ENCODE results near the gene STK32B. TPM values are rescaled to one million over a fixed set of nuclear protein-coding genes. Genes with fewer than 3 reads are reported as not detected.

STK32B gene
- total and polyA plus RNA-seq, 2 of the 4 experiments (the other 2 are of a cell fraction), result 5.5 to 6.3 TPM

DNA sequence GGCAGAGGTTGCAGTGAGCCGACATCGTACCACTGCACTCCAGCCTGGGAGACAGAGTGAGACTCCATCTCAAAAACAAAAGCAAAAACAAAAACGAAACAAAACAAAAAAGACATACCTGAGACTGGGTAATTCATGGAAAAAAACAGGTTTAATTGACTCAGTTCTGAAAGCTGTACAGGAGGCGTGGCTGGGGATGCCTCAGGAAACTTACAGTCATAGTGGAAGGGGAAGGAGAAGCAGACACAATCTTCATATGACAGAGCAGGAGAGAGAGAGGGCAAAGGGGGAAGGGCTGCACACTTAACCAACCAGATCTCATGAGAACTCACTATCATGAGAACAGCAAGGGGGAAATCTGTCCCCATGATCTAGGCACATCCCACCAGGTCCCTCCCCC, 229.5 kb downstream of the STK32B start:
- Histone ChIP-seq H3K9ac (ENCODE audit: low read depth, low read length) (no peak overlapping the region), H3K23ac (ENCODE audit: low read depth, low read length) (no peak overlapping the region), H3K4me3 (ENCODE audit: insufficient read depth, low read depth, low read length) (no peak overlapping the region), H3K4me1 (ENCODE audit: control insufficient read depth, insufficient read depth, low read length) (no peaks in the 10 kb centered on the region), H3K18ac (ENCODE audit: low read depth, low read length) (no peak overlapping the region), H2AK5ac (ENCODE audit: low read depth, low read length) (no peak overlapping the region), H3K14ac (replicated peaks; ENCODE audit: low read depth, low read length) (no peak overlapping the region), H3K4ac (ENCODE audit: low read depth, low read length) (no peak overlapping the region), H4K8ac (ENCODE audit: low read depth in 2 of 2, low read length in 2 of 2) (no peak overlapping the region), H4K20me1 (ENCODE audit: insufficient read depth, low read length) (no peaks in the 10 kb centered on the region), H2BK5ac (ENCODE audit: low read depth, low read length, poor library complexity, severe bottlenecking) (no peak overlapping the region), H2AFZ (replicated peaks; ENCODE audit: low read length, poor library complexity) (no peak overlapping the region), H3K27me3 (ENCODE audit: control insufficient read depth, insufficient read depth, low read length) (no peaks in the 10 kb centered on the region), H3K27ac (ENCODE audit: insufficient read depth, low read length) (no peak overlapping the region), H2BK15ac (ENCODE audit: low read depth, low read length) (no peak overlapping the region), H3K9me1 (ENCODE audit: insufficient read depth, low read length) (peaks cover 2% of the 10 kb centered on the region; the same call in 1 of the 2 replicates), H3K36me3 (ENCODE audit: control insufficient read depth, insufficient read depth, low read length) (no peaks in the 10 kb centered on the region), H3K4me2 (ENCODE audit: low read depth, low read length) (no peak overlapping the region), H3K79me1 (ENCODE audit: low read depth in 1 of 2, low read length in 2 of 2) (no peaks in the 10 kb centered on the region), H2BK20ac (ENCODE audit: low read depth, low read length) (no peak overlapping the region), H2BK120ac (ENCODE audit: low read depth, low read length) (no peak overlapping the region), H3K9me3 (ENCODE audit: control insufficient read depth, insufficient read depth, low read length) (no peaks in the 10 kb centered on the region), H2AK9ac (replicated peaks; ENCODE audit: low read depth, low read length, poor library complexity) (no peak overlapping the region), H4K91ac (ENCODE audit: insufficient read depth, low read depth, low read length) (no peak overlapping the region), H3K56ac (ENCODE audit: extremely low read depth, insufficient read depth, low read length) (no peak overlapping the region), H4K5ac (ENCODE audit: low read depth, low read length) (no peak overlapping the region)
- no CpG with 5 or more reads among the region's 4 CpGs for WGBS, 2 experiments (ENCODE audit: extremely low coverage in 2 of 2, insufficient read length in 1 of 2)
- TF ChIP-seq MAFK (IDR thresholded peaks at IDR 0.05; ENCODE audit: low read depth, low read length) (no peak), NFE2L2 (IDR thresholded peaks at IDR 0.05; ENCODE audit: low read depth, low read length) (no peak), FOS (IDR thresholded peaks at IDR 0.05; ENCODE audit: low read depth, low read length) (no peak), MXI1 (IDR thresholded peaks at IDR 0.05; ENCODE audit: borderline replicate concordance, low read depth, low read length) (no peak), MAZ (IDR thresholded peaks at IDR 0.05; ENCODE audit: borderline replicate concordance, low read depth, low read length) (no peak), SMC3 (IDR thresholded peaks at IDR 0.05; ENCODE audit: low read depth, low read length) (no peak), RFX5 (IDR thresholded peaks at IDR 0.05; ENCODE audit: low read depth, low read length) (no peak), RAD21 (IDR thresholded peaks at IDR 0.05; ENCODE audit: low read length) (no peak), BHLHE40 (IDR thresholded peaks at IDR 0.05; ENCODE audit: low read depth, low read length) (no peak), CEBPB (IDR thresholded peaks at IDR 0.05; ENCODE audit: low read depth, low read length) (no peak), CHD1 (IDR thresholded peaks at IDR 0.05; ENCODE audit: low read depth, low read length) (no peak), POLR2A (IDR thresholded peaks at IDR 0.05; ENCODE audit: low read depth, low read length) (no peak), RCOR1 (IDR thresholded peaks at IDR 0.05; ENCODE audit: insufficient replicate concordance, low read length) (no peak)
- TF ChIP-seq, protein P1, sequence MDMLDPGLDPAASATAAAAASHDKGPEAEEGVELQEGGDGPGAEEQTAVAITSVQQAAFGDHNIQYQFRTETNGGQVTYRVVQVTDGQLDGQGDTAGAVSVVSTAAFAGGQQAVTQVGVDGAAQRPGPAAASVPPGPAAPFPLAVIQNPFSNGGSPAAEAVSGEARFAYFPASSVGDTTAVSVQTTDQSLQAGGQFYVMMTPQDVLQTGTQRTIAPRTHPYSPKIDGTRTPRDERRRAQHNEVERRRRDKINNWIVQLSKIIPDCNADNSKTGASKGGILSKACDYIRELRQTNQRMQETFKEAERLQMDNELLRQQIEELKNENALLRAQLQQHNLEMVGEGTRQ (IDR thresholded peaks at IDR 0.05; ENCODE audit: low read depth, low read length), result no peak
- TF ChIP-seq, protein P2, sequence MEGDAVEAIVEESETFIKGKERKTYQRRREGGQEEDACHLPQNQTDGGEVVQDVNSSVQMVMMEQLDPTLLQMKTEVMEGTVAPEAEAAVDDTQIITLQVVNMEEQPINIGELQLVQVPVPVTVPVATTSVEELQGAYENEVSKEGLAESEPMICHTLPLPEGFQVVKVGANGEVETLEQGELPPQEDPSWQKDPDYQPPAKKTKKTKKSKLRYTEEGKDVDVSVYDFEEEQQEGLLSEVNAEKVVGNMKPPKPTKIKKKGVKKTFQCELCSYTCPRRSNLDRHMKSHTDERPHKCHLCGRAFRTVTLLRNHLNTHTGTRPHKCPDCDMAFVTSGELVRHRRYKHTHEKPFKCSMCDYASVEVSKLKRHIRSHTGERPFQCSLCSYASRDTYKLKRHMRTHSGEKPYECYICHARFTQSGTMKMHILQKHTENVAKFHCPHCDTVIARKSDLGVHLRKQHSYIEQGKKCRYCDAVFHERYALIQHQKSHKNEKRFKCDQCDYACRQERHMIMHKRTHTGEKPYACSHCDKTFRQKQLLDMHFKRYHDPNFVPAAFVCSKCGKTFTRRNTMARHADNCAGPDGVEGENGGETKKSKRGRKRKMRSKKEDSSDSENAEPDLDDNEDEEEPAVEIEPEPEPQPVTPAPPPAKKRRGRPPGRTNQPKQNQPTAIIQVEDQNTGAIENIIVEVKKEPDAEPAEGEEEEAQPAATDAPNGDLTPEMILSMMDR (conservative IDR thresholded peaks at IDR 0.05; ENCODE audit: low read depth, low read length), result no peak
- TF ChIP-seq, protein P3, sequence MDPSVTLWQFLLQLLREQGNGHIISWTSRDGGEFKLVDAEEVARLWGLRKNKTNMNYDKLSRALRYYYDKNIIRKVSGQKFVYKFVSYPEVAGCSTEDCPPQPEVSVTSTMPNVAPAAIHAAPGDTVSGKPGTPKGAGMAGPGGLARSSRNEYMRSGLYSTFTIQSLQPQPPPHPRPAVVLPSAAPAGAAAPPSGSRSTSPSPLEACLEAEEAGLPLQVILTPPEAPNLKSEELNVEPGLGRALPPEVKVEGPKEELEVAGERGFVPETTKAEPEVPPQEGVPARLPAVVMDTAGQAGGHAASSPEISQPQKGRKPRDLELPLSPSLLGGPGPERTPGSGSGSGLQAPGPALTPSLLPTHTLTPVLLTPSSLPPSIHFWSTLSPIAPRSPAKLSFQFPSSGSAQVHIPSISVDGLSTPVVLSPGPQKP (IDR thresholded peaks at IDR 0.05; ENCODE audit: borderline replicate concordance, low read depth, low read length), result no peak
- intact Hi-C loops (cut with micrococcal nuclease), result no loop called here
- no peak for DNase-seq
- dilution Hi-C loops (cut with HindIII; ENCODE audit: low sequenced_read_pairs, unreplicated experiment), result no loop called here
- in situ Hi-C loops (cut with MboI; ENCODE audit: low sequenced_read_pairs), result no loop called here
- no peak for ATAC-seq (ENCODE audit: low read depth)
- CTCF ChIA-PET, result no interaction called here
- no TSS peak for BruUV-seq (replicated peaks)
- POLR2A ChIA-PET (ENCODE audit: unreplicated experiment), result no interaction called here
